Liver (tissue), 3 donors: Measurements from ENCODE around the gene LHFPL3.

Source experiments
- GABPA ChIP-seq, 2 donors: IDR thresholded peaks in 1 of 2; conservative IDR thresholded peaks in 1 of 2; 2 replicates each; pipeline ENCODE4 v1.6.1; 2016; ENCODE audit warnings: antibody characterized with exemption in 2 of 2, mild to moderate bottlenecking in 1 of 2, moderate library complexity in 1 of 2
- JUND ChIP-seq, 2 donors: IDR thresholded peaks; 2 replicates each; pipeline ENCODE4 v1.6.1; 2016; ENCODE audit warnings: antibody characterized with exemption in 2 of 2
- RAD21 ChIP-seq, 2 donors: IDR thresholded peaks; 2 replicates each; pipeline ENCODE4 v1.6.1; 2016; ENCODE audit warnings: antibody characterized with exemption in 2 of 2, mild to moderate bottlenecking in 2 of 2
- TAF1 ChIP-seq: conservative IDR thresholded peaks from 2 replicates; pipeline ENCODE4 v1.6.1; 2016; ENCODE audit warnings: antibody characterized with exemption, mild to moderate bottlenecking
- TF ChIP-seq, protein P1 (sequence below): fragments of 150-350 bp; IDR thresholded peaks from 2 replicates; pipeline ENCODE4 v1.5.1; 2017; ENCODE audit warnings: improper control_type of control experiment, low read depth, low read length; ENCODE audit not compliant: missing input control
- TF ChIP-seq, protein P2 (sequence below): IDR thresholded peaks from 2 replicates; pipeline ENCODE4 v1.6.1; 2016; ENCODE audit warnings: antibody characterized with exemption
- TF ChIP-seq, protein P3 (sequence below): IDR thresholded peaks from 2 replicates; pipeline ENCODE4 v1.6.1; 2016; ENCODE audit warnings: antibody characterized with exemption
- TF ChIP-seq, protein P4 (sequence below): IDR thresholded peaks from 2 replicates; pipeline ENCODE4 v1.6.1; 2016; ENCODE audit warnings: antibody characterized with exemption
- TF ChIP-seq, protein P5 (sequence below): IDR thresholded peaks from 2 replicates; pipeline ENCODE4 v1.6.1; 2016; ENCODE audit warnings: antibody characterized with exemption, mild to moderate bottlenecking
- donor health status: healthy.
- donor health status: healthy.

- TF ChIP-seq, protein P1, sequence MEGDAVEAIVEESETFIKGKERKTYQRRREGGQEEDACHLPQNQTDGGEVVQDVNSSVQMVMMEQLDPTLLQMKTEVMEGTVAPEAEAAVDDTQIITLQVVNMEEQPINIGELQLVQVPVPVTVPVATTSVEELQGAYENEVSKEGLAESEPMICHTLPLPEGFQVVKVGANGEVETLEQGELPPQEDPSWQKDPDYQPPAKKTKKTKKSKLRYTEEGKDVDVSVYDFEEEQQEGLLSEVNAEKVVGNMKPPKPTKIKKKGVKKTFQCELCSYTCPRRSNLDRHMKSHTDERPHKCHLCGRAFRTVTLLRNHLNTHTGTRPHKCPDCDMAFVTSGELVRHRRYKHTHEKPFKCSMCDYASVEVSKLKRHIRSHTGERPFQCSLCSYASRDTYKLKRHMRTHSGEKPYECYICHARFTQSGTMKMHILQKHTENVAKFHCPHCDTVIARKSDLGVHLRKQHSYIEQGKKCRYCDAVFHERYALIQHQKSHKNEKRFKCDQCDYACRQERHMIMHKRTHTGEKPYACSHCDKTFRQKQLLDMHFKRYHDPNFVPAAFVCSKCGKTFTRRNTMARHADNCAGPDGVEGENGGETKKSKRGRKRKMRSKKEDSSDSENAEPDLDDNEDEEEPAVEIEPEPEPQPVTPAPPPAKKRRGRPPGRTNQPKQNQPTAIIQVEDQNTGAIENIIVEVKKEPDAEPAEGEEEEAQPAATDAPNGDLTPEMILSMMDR = no peak
- TF ChIP-seq, protein P2, sequence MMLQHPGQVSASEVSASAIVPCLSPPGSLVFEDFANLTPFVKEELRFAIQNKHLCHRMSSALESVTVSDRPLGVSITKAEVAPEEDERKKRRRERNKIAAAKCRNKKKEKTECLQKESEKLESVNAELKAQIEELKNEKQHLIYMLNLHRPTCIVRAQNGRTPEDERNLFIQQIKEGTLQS = no peak
- TF ChIP-seq, protein P3, sequence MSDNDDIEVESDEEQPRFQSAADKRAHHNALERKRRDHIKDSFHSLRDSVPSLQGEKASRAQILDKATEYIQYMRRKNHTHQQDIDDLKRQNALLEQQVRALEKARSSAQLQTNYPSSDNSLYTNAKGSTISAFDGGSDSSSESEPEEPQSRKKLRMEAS = no peak
- TF ChIP-seq JUND (IDR thresholded peaks at IDR 0.05) (no peak), RAD21 (IDR thresholded peaks at IDR 0.05) (no peak), TAF1 (no peak), GABPA (IDR thresholded peaks at IDR 0.05 in 1 of 2, conservative IDR thresholded peaks at IDR 0.05 in 1 of 2) (no peak)
- TF ChIP-seq, protein P4, sequence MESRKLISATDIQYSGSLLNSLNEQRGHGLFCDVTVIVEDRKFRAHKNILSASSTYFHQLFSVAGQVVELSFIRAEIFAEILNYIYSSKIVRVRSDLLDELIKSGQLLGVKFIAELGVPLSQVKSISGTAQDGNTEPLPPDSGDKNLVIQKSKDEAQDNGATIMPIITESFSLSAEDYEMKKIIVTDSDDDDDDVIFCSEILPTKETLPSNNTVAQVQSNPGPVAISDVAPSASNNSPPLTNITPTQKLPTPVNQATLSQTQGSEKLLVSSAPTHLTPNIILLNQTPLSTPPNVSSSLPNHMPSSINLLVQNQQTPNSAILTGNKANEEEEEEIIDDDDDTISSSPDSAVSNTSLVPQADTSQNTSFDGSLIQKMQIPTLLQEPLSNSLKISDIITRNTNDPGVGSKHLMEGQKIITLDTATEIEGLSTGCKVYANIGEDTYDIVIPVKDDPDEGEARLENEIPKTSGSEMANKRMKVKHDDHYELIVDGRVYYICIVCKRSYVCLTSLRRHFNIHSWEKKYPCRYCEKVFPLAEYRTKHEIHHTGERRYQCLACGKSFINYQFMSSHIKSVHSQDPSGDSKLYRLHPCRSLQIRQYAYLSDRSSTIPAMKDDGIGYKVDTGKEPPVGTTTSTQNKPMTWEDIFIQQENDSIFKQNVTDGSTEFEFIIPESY = no peak
- TF ChIP-seq, protein P5, sequence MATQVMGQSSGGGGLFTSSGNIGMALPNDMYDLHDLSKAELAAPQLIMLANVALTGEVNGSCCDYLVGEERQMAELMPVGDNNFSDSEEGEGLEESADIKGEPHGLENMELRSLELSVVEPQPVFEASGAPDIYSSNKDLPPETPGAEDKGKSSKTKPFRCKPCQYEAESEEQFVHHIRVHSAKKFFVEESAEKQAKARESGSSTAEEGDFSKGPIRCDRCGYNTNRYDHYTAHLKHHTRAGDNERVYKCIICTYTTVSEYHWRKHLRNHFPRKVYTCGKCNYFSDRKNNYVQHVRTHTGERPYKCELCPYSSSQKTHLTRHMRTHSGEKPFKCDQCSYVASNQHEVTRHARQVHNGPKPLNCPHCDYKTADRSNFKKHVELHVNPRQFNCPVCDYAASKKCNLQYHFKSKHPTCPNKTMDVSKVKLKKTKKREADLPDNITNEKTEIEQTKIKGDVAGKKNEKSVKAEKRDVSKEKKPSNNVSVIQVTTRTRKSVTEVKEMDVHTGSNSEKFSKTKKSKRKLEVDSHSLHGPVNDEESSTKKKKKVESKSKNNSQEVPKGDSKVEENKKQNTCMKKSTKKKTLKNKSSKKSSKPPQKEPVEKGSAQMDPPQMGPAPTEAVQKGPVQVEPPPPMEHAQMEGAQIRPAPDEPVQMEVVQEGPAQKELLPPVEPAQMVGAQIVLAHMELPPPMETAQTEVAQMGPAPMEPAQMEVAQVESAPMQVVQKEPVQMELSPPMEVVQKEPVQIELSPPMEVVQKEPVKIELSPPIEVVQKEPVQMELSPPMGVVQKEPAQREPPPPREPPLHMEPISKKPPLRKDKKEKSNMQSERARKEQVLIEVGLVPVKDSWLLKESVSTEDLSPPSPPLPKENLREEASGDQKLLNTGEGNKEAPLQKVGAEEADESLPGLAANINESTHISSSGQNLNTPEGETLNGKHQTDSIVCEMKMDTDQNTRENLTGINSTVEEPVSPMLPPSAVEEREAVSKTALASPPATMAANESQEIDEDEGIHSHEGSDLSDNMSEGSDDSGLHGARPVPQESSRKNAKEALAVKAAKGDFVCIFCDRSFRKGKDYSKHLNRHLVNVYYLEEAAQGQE = no peak
Measured at GRCh38 chr7:104358446-104359132, 30.2 kb downstream of the LHFPL3 start.
